Caco-2 (cell line): ENCODE results near the gene KDM4B. TPM values are rescaled to one million over a fixed set of nuclear protein-coding genes. Genes with fewer than 3 reads are reported as not detected.

ENCODE experiments used
- BruUV-seq: library from RNA; stranded (reverse); fragments of 400-500 nt; replicated peaks from 2 replicates; lab custom pipeline; 2021; lab: Mats Ljungman, UMichigan
- CTCF ChIA-PET: fragments of 300-600 bp; sonication (Branson Sonifier 250); formaldehyde crosslinking; loops from one replicate; lab custom pipeline; 2022; ENCODE audit warnings: antibody characterized with exemption; lab: Charles Lee
- POLR2A ChIA-PET: fragments of 300-600 bp; sonication (Branson Sonifier 250); formaldehyde crosslinking; loops from one replicate; lab custom pipeline; 2022; ENCODE audit warnings: antibody characterized with exemption; lab: Charles Lee
- DNase-seq, 2 experiments: peaks; one replicate each; pipeline versions ENCODE4 v3.0.0 to v3.0.0-alpha.2; 2020 to 2022
- H3K27me3 ChIP-seq: replicated peaks from 2 replicates; pipeline ENCODE4 v1.6.0; 2011; ENCODE audit warnings: low read length; ENCODE audit not compliant: control insufficient read depth, insufficient read depth
- H3K36me3 ChIP-seq: 2 replicates; pipeline ENCODE4 v1.5.1; 2011; ENCODE audit warnings: low read length; ENCODE audit not compliant: control insufficient read depth, insufficient read depth
- H3K4me1 ChIP-seq: fragments of 250-450 bp; sonication (Bioruptor Pico); 2 replicates; pipeline ENCODE4 v1.5.1; 2020; ENCODE audit warnings: mild to moderate bottlenecking
- H3K4me3 ChIP-seq: 2 replicates; pipeline ENCODE4 v1.5.1; 2011; ENCODE audit warnings: low read depth, mild to moderate bottlenecking, control low read depth, low read length
- H3K9me3 ChIP-seq: fragments of 250-450 bp; sonication (Bioruptor Pico); 2 replicates; pipeline ENCODE4 v1.5.1; 2020; ENCODE audit warnings: mild to moderate bottlenecking, moderate library complexity
- H3K27ac Mint-ChIP-seq: one replicate; pipeline ENCODE4 v1.8.0; 2022; ENCODE audit warnings: mixed read lengths; ENCODE audit not compliant: unreplicated experiment
- H3K27me3 Mint-ChIP-seq: one replicate; pipeline ENCODE4 v1.8.0; 2022; ENCODE audit warnings: mixed read lengths; ENCODE audit not compliant: insufficient read depth, unreplicated experiment
- H3K36me3 Mint-ChIP-seq: one replicate; pipeline ENCODE4 v1.8.0; 2022; ENCODE audit warnings: mild to moderate bottlenecking, mixed read lengths; ENCODE audit not compliant: insufficient read depth, unreplicated experiment
- H3K4me1 Mint-ChIP-seq: one replicate; pipeline ENCODE4 v1.8.0; 2022; ENCODE audit warnings: low read depth, mixed read lengths; ENCODE audit not compliant: unreplicated experiment
- H3K4me3 Mint-ChIP-seq: one replicate; pipeline ENCODE4 v1.8.0; 2022; ENCODE audit warnings: mild to moderate bottlenecking, moderate library complexity, mixed read lengths; ENCODE audit not compliant: unreplicated experiment
- H3K9me3 Mint-ChIP-seq: one replicate; pipeline ENCODE4 v1.8.0; 2022; ENCODE audit warnings: mixed read lengths; ENCODE audit not compliant: unreplicated experiment
- CTCF ChIP-seq, 2 experiments: fragments of 200-600 bp in 1 of 2; IDR thresholded peaks; 1 replicate in 1 of 2; 2 replicates in 1 of 2; pipeline versions ENCODE4 v1.5.1 to v1.8.0; 2011 to 2022; ENCODE audit warnings: antibody characterized with exemption in 1 of 2, control low read depth in 1 of 2, inconsistent platforms in 1 of 2, low read depth in 1 of 2, low read length in 1 of 2, mild to moderate bottlenecking in 1 of 2, moderate library complexity in 1 of 2; ENCODE audit not compliant: insufficient read depth in 1 of 2, severe bottlenecking in 1 of 2, unreplicated experiment in 1 of 2
- intact Hi-C: fragments of 100-400 bp; cut with micrococcal nuclease; formaldehyde crosslinking; loops from one replicate; pipeline ENCODE4 v1.10.0; 2022; ENCODE audit not compliant: unreplicated experiment
- total RNA-seq: library from RNA; stranded (reverse); gene quantifications from 2 replicates; pipeline ENCODE4 v1.2.3, GENCODE V29; 2022

The KDM4B gene
- total RNA-seq, 1 experiment from 2014 or later, result 27.4 TPM

DNA sequence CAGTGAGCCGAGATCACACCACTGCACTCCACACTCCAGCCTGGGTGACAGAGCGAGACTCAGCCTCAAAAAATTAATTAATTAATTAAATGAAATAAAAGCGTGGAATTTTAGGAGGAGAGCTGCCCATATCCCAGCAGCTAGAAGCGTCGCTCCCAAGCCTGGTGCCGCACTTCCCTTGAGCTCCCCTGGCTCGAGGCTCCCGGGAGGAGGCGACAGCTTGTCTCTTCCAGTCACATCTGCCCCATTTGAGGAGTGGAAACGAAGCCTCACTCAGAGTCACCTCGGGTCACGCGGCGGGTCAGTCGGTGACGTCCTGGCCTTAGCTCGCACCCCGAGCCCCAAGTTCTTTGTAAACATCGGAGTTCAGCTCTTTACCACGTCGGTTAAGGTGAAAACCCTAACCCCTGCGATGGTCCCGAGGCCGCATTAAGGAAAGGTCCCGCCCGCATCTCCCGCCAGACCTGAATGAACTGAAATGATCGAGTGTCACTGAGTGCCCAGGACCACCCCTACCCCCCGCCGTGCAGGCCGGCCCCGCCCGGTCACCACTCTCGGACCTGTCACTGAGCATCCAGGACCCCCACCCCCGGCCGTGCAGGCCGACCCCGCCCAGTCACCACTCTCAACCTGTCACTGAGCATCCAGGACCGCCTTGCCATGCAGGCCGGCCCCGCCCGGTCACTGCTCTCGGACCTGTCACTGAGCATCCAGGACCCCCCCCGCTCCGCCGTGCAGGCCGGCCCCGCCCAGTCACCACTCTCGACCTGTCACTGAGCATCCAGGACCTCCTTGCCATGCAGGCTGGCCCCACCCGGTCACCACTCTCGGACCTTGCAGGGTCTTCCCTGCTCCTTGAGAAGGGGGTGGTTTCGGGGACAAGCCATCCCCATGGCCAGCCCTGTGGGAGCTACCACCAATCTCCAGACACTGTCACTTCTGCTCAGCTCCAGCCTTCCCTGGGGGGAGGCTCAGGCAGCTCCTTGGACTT lies 176.9 kb downstream of the KDM4B start:
- CTCF ChIA-PET, result no interaction called here
- Histone ChIP-seq H3K9me3 (no peaks in the 10 kb centered on the region), H3K27me3 (no peaks in the 10 kb centered on the region), H3K4me1 (no peaks in the 10 kb centered on the region), H3K36me3 (no peaks in the 10 kb centered on the region), H3K4me3 (no peak overlapping the region)
- Mint-ChIP-seq H3K27me3 (no peaks in the 10 kb centered on the region), H3K9me3 (no peaks in the 10 kb centered on the region), H3K27ac (no peak overlapping the region), H3K4me3 (no peak overlapping the region), H3K4me1 (no peaks in the 10 kb centered on the region), H3K36me3 (peaks cover 13% of the 10 kb centered on the region)
- POLR2A ChIA-PET, result no interaction called here
- DNase-seq, result no peak
- intact Hi-C loops, result no loop called here
- BruUV-seq, result no TSS peak
- no peak for TF ChIP-seq CTCF (IDR thresholded peaks at IDR 0.05; ENCODE audit: insufficient read depth in 1 of 2, low read depth in 1 of 2, low read length in 1 of 2, severe bottlenecking in 1 of 2, unreplicated experiment in 1 of 2)

- ChIA-PET CTCF (interaction anchor here (0.6 kb wide), 1 partner anchor 1334 kb away, joined by 5 read pairs; the partner anchor contains the start of gene DENND1C), POLR2A (no interaction called here)
- Mint-ChIP-seq H3K27me3 (no peaks in the 10 kb centered on the region), H3K4me3 (no peak overlapping the region), H3K4me1 (no peaks in the 10 kb centered on the region), H3K27ac (no peak overlapping the region), H3K9me3 (no peaks in the 10 kb centered on the region), H3K36me3 (peaks cover 13% of the 10 kb centered on the region)
- BruUV-seq, result no TSS peak
- intact Hi-C loops, result no loop called here
- no peak for TF ChIP-seq CTCF (IDR thresholded peaks at IDR 0.05; ENCODE audit: insufficient read depth in 1 of 2, low read depth in 1 of 2, low read length in 1 of 2, severe bottlenecking in 1 of 2, unreplicated experiment in 1 of 2)
- Histone ChIP-seq H3K4me3 (no peak overlapping the region), H3K4me1 (no peaks in the 10 kb centered on the region), H3K9me3 (no peaks in the 10 kb centered on the region), H3K36me3 (no peaks in the 10 kb centered on the region), H3K27me3 (no peaks in the 10 kb centered on the region)
- no peak for DNase-seq
Observed at GRCh38 chr19:5147074-5147977, 178.4 kb downstream of the KDM4B start.
